GDM1 (cell line): Measurements from ENCODE around the gene LSM6.

Source experiments
- DNase-seq: peaks from one replicate; lab custom pipeline; 2025; lab: John Stamatoyannopoulos, UW

The LSM6 gene

GRCh38 chr4:146175541-146176453 lies at the start of gene LSM6:
Gene LSM6 (plus strand): TSS chr4:146175718. CDS start chr4:146182922, 7,204 bp downstream.
- peak; percentile 67 for DNase-seq

- no peak for DNase-seq
Observed at GRCh38 chr4:146132445-146132844, 43.1 kb upstream of the LSM6 start.

- no peak for DNase-seq
Observed at GRCh38 chr4:146134761-146135445, 40.6 kb upstream of the LSM6 start.

GRCh38 chr4:146135941-146136340 lies 39.6 kb upstream of the LSM6 start:
- no peak for DNase-seq

GRCh38 chr4:146142768-146143167 lies 32.8 kb upstream of the LSM6 start:
- DNase-seq: no peak

GRCh38 chr4:146143888-146144287 lies 31.6 kb upstream of the LSM6 start:
- DNase-seq: no peak

GRCh38 chr4:146146918-146147317 lies 28.6 kb upstream of the LSM6 start:
- DNase-seq: no peak

GRCh38 chr4:146148021-146148420 lies 27.5 kb upstream of the LSM6 start:
- no peak for DNase-seq

GRCh38 chr4:146154057-146154456 lies 21.5 kb upstream of the LSM6 start:
- no peak for DNase-seq

- DNase-seq: no peak
Observed at GRCh38 chr4:146155152-146155724, 20.3 kb upstream of the LSM6 start.

GRCh38 chr4:146158036-146158745 lies 17.3 kb upstream of the LSM6 start:
- DNase-seq: no peak

- no peak for DNase-seq
Observed at GRCh38 chr4:146159384-146160058, 16.0 kb upstream of the LSM6 start.

GRCh38 chr4:146161243-146161642 lies 14.3 kb upstream of the LSM6 start:
- DNase-seq: no peak

- no peak for DNase-seq
Observed at GRCh38 chr4:146165221-146165620, 10.3 kb upstream of the LSM6 start.

- DNase-seq: no peak
Observed at GRCh38 chr4:146165840-146166239, 9.7 kb upstream of the LSM6 start.

GRCh38 chr4:146170149-146170548 lies 5.4 kb upstream of the LSM6 start:
- DNase-seq: no peak

- no peak for DNase-seq
Observed at GRCh38 chr4:146176891-146177290, 1.4 kb downstream of the LSM6 start.

- DNase-seq: no peak
Observed at GRCh38 chr4:146178126-146178525, 2.6 kb downstream of the LSM6 start.

- no peak for DNase-seq
Observed at GRCh38 chr4:146179784-146180370, 4.4 kb downstream of the LSM6 start.

- no peak for DNase-seq
Observed at GRCh38 chr4:146182443-146182842, 6.9 kb downstream of the LSM6 start.

- no peak for DNase-seq
Observed at GRCh38 chr4:146183209-146183608, 7.7 kb downstream of the LSM6 start.
